GM12878 (cell line): ENCODE measurements around the gene NAT9. TPM values are rescaled to one million over a fixed set of nuclear protein-coding genes. Genes with fewer than 3 reads are reported as not detected.

Experiments
- CHD2 ChIP-seq: IDR thresholded peaks from 2 replicates; pipeline ENCODE4 v1.6.1; 2011; ENCODE audit warnings: low read depth, low read length, improper control_type of control experiment, borderline replicate concordance
- KLF5 ChIP-seq: fragments of 450-650 bp; IDR thresholded peaks from 2 replicates; pipeline ENCODE4 v1.6.1; 2014; ENCODE audit warnings: mild to moderate bottlenecking; ENCODE audit not compliant: partially characterized antibody
- NR2F1 ChIP-seq: fragments of 450-650 bp; conservative IDR thresholded peaks from 2 replicates; pipeline ENCODE4 v1.6.1; 2017; ENCODE audit warnings: mild to moderate bottlenecking
- SMC3 ChIP-seq: IDR thresholded peaks from 2 replicates; pipeline ENCODE4 v1.6.1; 2011; ENCODE audit warnings: low read length, improper control_type of control experiment, borderline replicate concordance
- ZZZ3 ChIP-seq: IDR thresholded peaks from 2 replicates; pipeline ENCODE4 v1.6.1; 2011; ENCODE audit warnings: low read depth; ENCODE audit not compliant: control insufficient read depth, insufficient read length
- polyA plus RNA-seq, 11 experiments: library from polyadenylated mRNA; depleted of rRNA in 4 of 11; unstranded in 6 of 11; stranded (reverse) in 5 of 11; fragments of >200 nt; fragmentation: Nextera tagmentation in 4 of 11; fragmentation: Illumina TruSeq in 1 of 11; extraction: Ambion mirVana in 4 of 11; extraction: Trizol in 1 of 11; gene quantifications; 1 replicate in 1 of 11; 2 replicates in 10 of 11; pipeline versions ENCODE4 v1.2.1 to v1.2.3, GENCODE V29; 2011 to 2016; ENCODE audit warnings: inconsistent platforms in 2 of 11, missing spikeins in 2 of 11, low read depth in 1 of 11
- total RNA-seq, 4 experiments: library from RNA; depleted of rRNA in 3 of 4; stranded (reverse); fragments of >200 nt in 3 of 4; fragmentation: Illumina TruSeq in 1 of 4; extraction: Trizol in 1 of 4; gene quantifications; 2 replicates each; pipeline versions ENCODE4 v1.2.1 to v1.2.3, GENCODE V29; 2013 to 2021
- TF ChIP-seq, protein P1 (sequence below): fragments of 450-650 bp; formaldehyde crosslinking; IDR thresholded peaks from 2 replicates; pipeline ENCODE4 v1.4.0; 2020; ENCODE audit warnings: mild to moderate bottlenecking, moderate library complexity
- TF ChIP-seq, protein P2 (sequence below): IDR thresholded peaks from 2 replicates; pipeline ENCODE4 v1.6.1; 2012; ENCODE audit warnings: improper control_type of control experiment, low read depth, low read length; ENCODE audit not compliant: insufficient replicate concordance

The NAT9 gene
- total and polyA plus RNA-seq, 10 of the 15 experiments (the other 5 are each of a cell fraction or from before 2014, with no cell fraction given), result 3.5 to 45.3 (median 27.3) TPM

DNA sequence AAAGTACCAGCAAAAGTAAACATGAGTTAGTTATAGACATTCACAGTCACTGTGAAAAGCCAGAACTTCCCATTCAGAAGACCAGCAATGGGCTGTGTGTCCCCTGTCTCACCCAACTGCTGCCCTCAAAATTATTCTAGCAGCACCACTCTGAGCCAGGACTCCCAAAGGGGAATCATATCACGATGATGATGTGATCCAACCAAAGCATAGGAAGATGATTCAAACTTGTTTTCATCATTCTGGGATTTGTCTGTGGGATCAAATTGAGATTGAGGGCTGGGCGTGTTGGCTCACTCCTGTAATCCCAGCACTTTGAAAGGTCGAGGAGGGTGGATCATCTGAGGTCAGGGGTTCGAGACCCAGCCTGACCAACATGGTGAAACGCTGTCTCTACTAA is 6.4 kb upstream of the NAT9 start (continued):
- TF ChIP-seq, protein P1, sequence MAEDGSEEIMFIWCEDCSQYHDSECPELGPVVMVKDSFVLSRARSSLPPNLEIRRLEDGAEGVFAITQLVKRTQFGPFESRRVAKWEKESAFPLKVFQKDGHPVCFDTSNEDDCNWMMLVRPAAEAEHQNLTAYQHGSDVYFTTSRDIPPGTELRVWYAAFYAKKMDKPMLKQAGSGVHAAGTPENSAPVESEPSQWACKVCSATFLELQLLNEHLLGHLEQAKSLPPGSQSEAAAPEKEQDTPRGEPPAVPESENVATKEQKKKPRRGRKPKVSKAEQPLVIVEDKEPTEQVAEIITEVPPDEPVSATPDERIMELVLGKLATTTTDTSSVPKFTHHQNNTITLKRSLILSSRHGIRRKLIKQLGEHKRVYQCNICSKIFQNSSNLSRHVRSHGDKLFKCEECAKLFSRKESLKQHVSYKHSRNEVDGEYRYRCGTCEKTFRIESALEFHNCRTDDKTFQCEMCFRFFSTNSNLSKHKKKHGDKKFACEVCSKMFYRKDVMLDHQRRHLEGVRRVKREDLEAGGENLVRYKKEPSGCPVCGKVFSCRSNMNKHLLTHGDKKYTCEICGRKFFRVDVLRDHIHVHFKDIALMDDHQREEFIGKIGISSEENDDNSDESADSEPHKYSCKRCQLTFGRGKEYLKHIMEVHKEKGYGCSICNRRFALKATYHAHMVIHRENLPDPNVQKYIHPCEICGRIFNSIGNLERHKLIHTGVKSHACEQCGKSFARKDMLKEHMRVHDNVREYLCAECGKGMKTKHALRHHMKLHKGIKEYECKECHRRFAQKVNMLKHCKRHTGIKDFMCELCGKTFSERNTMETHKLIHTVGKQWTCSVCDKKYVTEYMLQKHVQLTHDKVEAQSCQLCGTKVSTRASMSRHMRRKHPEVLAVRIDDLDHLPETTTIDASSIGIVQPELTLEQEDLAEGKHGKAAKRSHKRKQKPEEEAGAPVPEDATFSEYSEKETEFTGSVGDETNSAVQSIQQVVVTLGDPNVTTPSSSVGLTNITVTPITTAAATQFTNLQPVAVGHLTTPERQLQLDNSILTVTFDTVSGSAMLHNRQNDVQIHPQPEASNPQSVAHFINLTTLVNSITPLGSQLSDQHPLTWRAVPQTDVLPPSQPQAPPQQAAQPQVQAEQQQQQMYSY (CRISPR knock-in tag), result no peak
- TF ChIP-seq SMC3 (no peak), CHD2 (no peak), NR2F1 (no peak), KLF5 (no peak), ZZZ3 (no peak)
- TF ChIP-seq, protein P2, sequence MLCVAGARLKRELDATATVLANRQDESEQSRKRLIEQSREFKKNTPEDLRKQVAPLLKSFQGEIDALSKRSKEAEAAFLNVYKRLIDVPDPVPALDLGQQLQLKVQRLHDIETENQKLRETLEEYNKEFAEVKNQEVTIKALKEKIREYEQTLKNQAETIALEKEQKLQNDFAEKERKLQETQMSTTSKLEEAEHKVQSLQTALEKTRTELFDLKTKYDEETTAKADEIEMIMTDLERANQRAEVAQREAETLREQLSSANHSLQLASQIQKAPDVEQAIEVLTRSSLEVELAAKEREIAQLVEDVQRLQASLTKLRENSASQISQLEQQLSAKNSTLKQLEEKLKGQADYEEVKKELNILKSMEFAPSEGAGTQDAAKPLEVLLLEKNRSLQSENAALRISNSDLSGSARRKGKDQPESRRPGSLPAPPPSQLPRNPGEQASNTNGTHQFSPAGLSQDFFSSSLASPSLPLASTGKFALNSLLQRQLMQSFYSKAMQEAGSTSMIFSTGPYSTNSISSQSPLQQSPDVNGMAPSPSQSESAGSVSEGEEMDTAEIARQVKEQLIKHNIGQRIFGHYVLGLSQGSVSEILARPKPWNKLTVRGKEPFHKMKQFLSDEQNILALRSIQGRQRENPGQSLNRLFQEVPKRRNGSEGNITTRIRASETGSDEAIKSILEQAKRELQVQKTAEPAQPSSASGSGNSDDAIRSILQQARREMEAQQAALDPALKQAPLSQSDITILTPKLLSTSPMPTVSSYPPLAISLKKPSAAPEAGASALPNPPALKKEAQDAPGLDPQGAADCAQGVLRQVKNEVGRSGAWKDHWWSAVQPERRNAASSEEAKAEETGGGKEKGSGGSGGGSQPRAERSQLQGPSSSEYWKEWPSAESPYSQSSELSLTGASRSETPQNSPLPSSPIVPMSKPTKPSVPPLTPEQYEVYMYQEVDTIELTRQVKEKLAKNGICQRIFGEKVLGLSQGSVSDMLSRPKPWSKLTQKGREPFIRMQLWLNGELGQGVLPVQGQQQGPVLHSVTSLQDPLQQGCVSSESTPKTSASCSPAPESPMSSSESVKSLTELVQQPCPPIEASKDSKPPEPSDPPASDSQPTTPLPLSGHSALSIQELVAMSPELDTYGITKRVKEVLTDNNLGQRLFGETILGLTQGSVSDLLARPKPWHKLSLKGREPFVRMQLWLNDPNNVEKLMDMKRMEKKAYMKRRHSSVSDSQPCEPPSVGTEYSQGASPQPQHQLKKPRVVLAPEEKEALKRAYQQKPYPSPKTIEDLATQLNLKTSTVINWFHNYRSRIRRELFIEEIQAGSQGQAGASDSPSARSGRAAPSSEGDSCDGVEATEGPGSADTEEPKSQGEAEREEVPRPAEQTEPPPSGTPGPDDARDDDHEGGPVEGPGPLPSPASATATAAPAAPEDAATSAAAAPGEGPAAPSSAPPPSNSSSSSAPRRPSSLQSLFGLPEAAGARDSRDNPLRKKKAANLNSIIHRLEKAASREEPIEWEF, result no peak
